H9 (cell line): ENCODE results near the gene PEX14. TPM values are rescaled to one million over a fixed set of nuclear protein-coding genes. Genes with fewer than 3 reads are reported as not detected.

Experiments
- DNase-seq: peaks from one replicate; pipeline ENCODE4 v3.0.0-alpha.2; 2017
- H2AFZ ChIP-seq: one replicate; pipeline ENCODE4 v1.6.1; 2013; ENCODE audit warnings: mild to moderate bottlenecking, low read length, control low read depth, moderate library complexity
- H2AK5ac ChIP-seq: 2 replicates; pipeline ENCODE4 v1.6.1; 2013; ENCODE audit warnings: low read length, control low read depth, mixed read lengths; ENCODE audit not compliant: insufficient read length
- H2BK120ac ChIP-seq: one replicate; pipeline ENCODE4 v1.6.1; 2013; ENCODE audit warnings: low read depth, mild to moderate bottlenecking, low read length, control low read depth, inconsistent platforms; ENCODE audit not compliant: poor library complexity, severe bottlenecking
- H2BK12ac ChIP-seq: 2 replicates; pipeline ENCODE4 v1.6.1; 2013; ENCODE audit warnings: low read length, control low read depth, mixed read lengths, low read depth; ENCODE audit not compliant: insufficient read length
- H2BK15ac ChIP-seq: 2 replicates; pipeline ENCODE4 v1.6.1; 2013; ENCODE audit warnings: low read depth, low read length, control low read depth
- H2BK20ac ChIP-seq: one replicate; pipeline ENCODE4 v1.6.1; 2013; ENCODE audit warnings: low read depth, mild to moderate bottlenecking, low read length, control low read depth, inconsistent platforms; ENCODE audit not compliant: poor library complexity, severe bottlenecking
- H2BK5ac ChIP-seq: 2 replicates; pipeline ENCODE4 v1.6.1; 2013; ENCODE audit warnings: low read length, control low read depth, mixed read lengths; ENCODE audit not compliant: insufficient read length
- H3K14ac ChIP-seq: 2 replicates; pipeline ENCODE4 v1.6.1; 2013; ENCODE audit warnings: low read length, control low read depth; ENCODE audit not compliant: insufficient read depth
- H3K18ac ChIP-seq: 2 replicates; pipeline ENCODE4 v1.6.1; 2013; ENCODE audit warnings: low read depth, mild to moderate bottlenecking, mixed read lengths, low read length, control low read depth; ENCODE audit not compliant: insufficient read length
- H3K23ac ChIP-seq: 2 replicates; pipeline ENCODE4 v1.6.1; 2013; ENCODE audit warnings: low read length, control low read depth, mixed read lengths, low read depth; ENCODE audit not compliant: insufficient read length
- H3K23me2 ChIP-seq: 2 replicates; pipeline ENCODE4 v1.6.1; 2013; ENCODE audit warnings: low read depth, mild to moderate bottlenecking, mixed read lengths, low read length, control low read depth; ENCODE audit not compliant: insufficient read length, poor library complexity, severe bottlenecking
- H3K27ac ChIP-seq: 2 replicates; pipeline ENCODE4 v1.5.1; 2013; ENCODE audit warnings: low read length, control low read depth, mixed read lengths, low read depth; ENCODE audit not compliant: insufficient read length
- H3K27me3 ChIP-seq: 2 replicates; pipeline ENCODE4 v1.6.1; 2013; ENCODE audit warnings: low read length, control low read depth, inconsistent platforms; ENCODE audit not compliant: insufficient read depth
- H3K4ac ChIP-seq: 2 replicates; pipeline ENCODE4 v1.6.1; 2013; ENCODE audit warnings: low read depth, mild to moderate bottlenecking, control low read depth, inconsistent platforms, low read length, moderate library complexity
- H3K4me1 ChIP-seq: 2 replicates; pipeline ENCODE4 v1.6.1; 2013; ENCODE audit warnings: low read length, control low read depth, inconsistent platforms; ENCODE audit not compliant: insufficient read depth
- H3K4me2 ChIP-seq: 2 replicates; pipeline ENCODE4 v1.6.1; 2013; ENCODE audit warnings: low read length, control low read depth, mixed read lengths; ENCODE audit not compliant: insufficient read length, insufficient read depth
- H3K56ac ChIP-seq: 2 replicates; pipeline ENCODE4 v1.6.1; 2013; ENCODE audit warnings: low read depth, mild to moderate bottlenecking, mixed read lengths, low read length, control low read depth; ENCODE audit not compliant: insufficient read length
- H3K79me1 ChIP-seq: 2 replicates; pipeline ENCODE4 v1.6.1; 2013; ENCODE audit warnings: low read depth, mild to moderate bottlenecking, moderate library complexity, low read length, control low read depth, inconsistent platforms; ENCODE audit not compliant: insufficient read depth, poor library complexity, severe bottlenecking
- H3K79me2 ChIP-seq: 2 replicates; pipeline ENCODE4 v1.6.1; 2013; ENCODE audit warnings: low read length, control low read depth, inconsistent platforms; ENCODE audit not compliant: insufficient read depth
- H3K9ac ChIP-seq: 2 replicates; pipeline ENCODE4 v1.6.1; 2013; ENCODE audit warnings: low read length, control low read depth, mixed read lengths; ENCODE audit not compliant: insufficient read length; ENCODE audit errors: extremely low read depth
- H3K9me3 ChIP-seq: one replicate; pipeline ENCODE4 v1.6.1; 2013; ENCODE audit warnings: low read depth, low read length, inconsistent platforms; ENCODE audit not compliant: control insufficient read depth
- H3T11ph ChIP-seq: one replicate; pipeline ENCODE4 v1.6.1; 2013; ENCODE audit warnings: mild to moderate bottlenecking, low read length, control low read depth, inconsistent platforms
- H4K20me1 ChIP-seq: one replicate; pipeline ENCODE4 v1.6.1; 2013; ENCODE audit not compliant: control insufficient read depth, insufficient read length, insufficient read depth
- H4K5ac ChIP-seq: 2 replicates; pipeline ENCODE4 v1.6.1; 2013; ENCODE audit warnings: low read depth, mild to moderate bottlenecking, mixed read lengths, low read length, control low read depth; ENCODE audit not compliant: insufficient read length
- H4K8ac ChIP-seq: replicated peaks from 2 replicates; pipeline ENCODE4 v1.6.1; 2013; ENCODE audit warnings: low read length, control low read depth, mixed read lengths, low read depth; ENCODE audit not compliant: insufficient read length
- H4K91ac ChIP-seq: 2 replicates; pipeline ENCODE4 v1.6.1; 2013; ENCODE audit warnings: low read depth, mild to moderate bottlenecking, moderate library complexity, mixed read lengths, low read length, control low read depth; ENCODE audit not compliant: insufficient read length
- H3K27ac Mint-ChIP-seq, 3 experiments: 2 replicates in 2 of 3; 3 replicates in 1 of 3; pipeline ENCODE4 v1.8.0; 2020 to 2021; ENCODE audit warnings: mixed read lengths in 3 of 3, mild to moderate bottlenecking in 1 of 3, moderate library complexity in 1 of 3
- H3K27me3 Mint-ChIP-seq: 2 replicates; pipeline ENCODE4 v1.8.0; 2021; ENCODE audit warnings: low read depth, mild to moderate bottlenecking, moderate library complexity, mixed read lengths
- H3K36me3 Mint-ChIP-seq, 3 experiments: 2 replicates in 2 of 3; 3 replicates in 1 of 3; pipeline ENCODE4 v1.8.0; 2020 to 2021; ENCODE audit warnings: low read depth in 3 of 3, mixed read lengths in 3 of 3; ENCODE audit not compliant: insufficient read depth in 1 of 3
- H3K4me1 Mint-ChIP-seq, 2 experiments: 2 replicates each; pipeline ENCODE4 v1.8.0; 2020; ENCODE audit warnings: mixed read lengths in 2 of 2
- H3K4me3 Mint-ChIP-seq, 2 experiments: 2 replicates in 1 of 2; 3 replicates in 1 of 2; pipeline ENCODE4 v1.8.0; 2020 to 2021; ENCODE audit warnings: mild to moderate bottlenecking in 2 of 2, mixed read lengths in 2 of 2, moderate library complexity in 1 of 2
- H3K9me3 Mint-ChIP-seq, 2 experiments: 2 replicates in 1 of 2; 3 replicates in 1 of 2; pipeline ENCODE4 v1.8.0; 2020; ENCODE audit warnings: mild to moderate bottlenecking in 2 of 2, mixed read lengths in 2 of 2, moderate library complexity in 1 of 2
- WGBS: extraction: QIAGEN DNeasy Blood & Tissue Kit; methylation state at CpG from one replicate; pipeline ENCODE4 v1.1.7; 2013; ENCODE audit warnings: missing lambda C conversion rate, low lambda C conversion rate, mixed read lengths; ENCODE audit not compliant: insufficient read length; ENCODE audit errors: extremely low coverage; 5-methylcytosine and 5-hydroxymethylcytosine counted together
- total RNA-seq: library from RNA; stranded (reverse); gene quantifications from 2 replicates; pipeline ENCODE4 v1.2.1, GENCODE V29; 2021
- TF ChIP-seq, protein P1 (sequence below): fragments of 200-600 bp; sonication (generic); conservative IDR thresholded peaks from 3 replicates; pipeline ENCODE4 v1.8.0; 2021; ENCODE audit warnings: antibody characterized with exemption, mild to moderate bottlenecking

The PEX14 gene
- total RNA-seq, 1 experiment from 2014 or later, result 23.9 TPM

- Histone ChIP-seq H3K27ac (no peak overlapping the region), H2BK12ac (no peak overlapping the region), H3K79me2 (no peaks in the 10 kb centered on the region), H2AK5ac (no peak overlapping the region), H3T11ph (no peak overlapping the region), H2AFZ (no peak overlapping the region), H2BK15ac (no peak overlapping the region), H3K9me3 (no peaks in the 10 kb centered on the region), H3K79me1 (no peaks in the 10 kb centered on the region), H3K23me2 (no peaks in the 10 kb centered on the region), H4K20me1 (no peaks in the 10 kb centered on the region), H2BK5ac (no peak overlapping the region), H3K23ac (no peak overlapping the region), H3K14ac (no peak overlapping the region), H2BK20ac (no peak overlapping the region), H4K8ac (no peak overlapping the region), H3K4me1 (no peaks in the 10 kb centered on the region; the same call in 1 of the 2 replicates), H4K5ac (no peak overlapping the region), H3K27me3 (no peaks in the 10 kb centered on the region), H3K56ac (no peak overlapping the region), H4K91ac (no peak overlapping the region), H3K4me2 (no peak overlapping the region), H3K9ac (no peak overlapping the region), H3K18ac (no peak overlapping the region), H2BK120ac (no peak overlapping the region), H3K4ac (no peak overlapping the region)
- peaks cover 0 to 2% of the 10 kb centered on the region in 2 experiments; a peak in 1 of 5 replicates for H3K9me3 Mint-ChIP-seq
- TF ChIP-seq, protein P1, sequence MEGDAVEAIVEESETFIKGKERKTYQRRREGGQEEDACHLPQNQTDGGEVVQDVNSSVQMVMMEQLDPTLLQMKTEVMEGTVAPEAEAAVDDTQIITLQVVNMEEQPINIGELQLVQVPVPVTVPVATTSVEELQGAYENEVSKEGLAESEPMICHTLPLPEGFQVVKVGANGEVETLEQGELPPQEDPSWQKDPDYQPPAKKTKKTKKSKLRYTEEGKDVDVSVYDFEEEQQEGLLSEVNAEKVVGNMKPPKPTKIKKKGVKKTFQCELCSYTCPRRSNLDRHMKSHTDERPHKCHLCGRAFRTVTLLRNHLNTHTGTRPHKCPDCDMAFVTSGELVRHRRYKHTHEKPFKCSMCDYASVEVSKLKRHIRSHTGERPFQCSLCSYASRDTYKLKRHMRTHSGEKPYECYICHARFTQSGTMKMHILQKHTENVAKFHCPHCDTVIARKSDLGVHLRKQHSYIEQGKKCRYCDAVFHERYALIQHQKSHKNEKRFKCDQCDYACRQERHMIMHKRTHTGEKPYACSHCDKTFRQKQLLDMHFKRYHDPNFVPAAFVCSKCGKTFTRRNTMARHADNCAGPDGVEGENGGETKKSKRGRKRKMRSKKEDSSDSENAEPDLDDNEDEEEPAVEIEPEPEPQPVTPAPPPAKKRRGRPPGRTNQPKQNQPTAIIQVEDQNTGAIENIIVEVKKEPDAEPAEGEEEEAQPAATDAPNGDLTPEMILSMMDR, result no peak
- WGBS, result no CpG with 5 or more reads among the region's 3 CpGs
- H3K4me3 Mint-ChIP-seq, result no peak overlapping the region
- H3K27me3 Mint-ChIP-seq, result no peaks in the 10 kb centered on the region
- no peak for DNase-seq
- peaks cover 2 to 4% (median 2%) of the 10 kb centered on the region in 3 experiments; a peak in 2 of 7 replicates for H3K36me3 Mint-ChIP-seq
- no peak overlapping the region for H3K27ac Mint-ChIP-seq
- peaks cover 31 to 44% of the 10 kb centered on the region in 2 experiments for H3K4me1 Mint-ChIP-seq
Observed at GRCh38 chr1:10557714-10558113, 83.0 kb downstream of the PEX14 start.
